GM19025 (cell line): ENCODE data around the gene RPS6KA5.
"Not testable (repeated sequence)": the region's sequence is repeated elsewhere in the genome, so short reads cannot be mapped to it uniquely, and the experiment has no call there.

Experiments used
- ATAC-seq: cut with Tn5 transposase; IDR thresholded peaks from one replicate; pipeline ENCODE4 v1.9.1; 2021; ENCODE audit warnings: mild to moderate bottlenecking, low read depth, moderate library complexity; ENCODE audit not compliant: unreplicated experiment

RPS6KA5 gene

GRCh38 chr14:90844321-90844720, 216.1 kb downstream of the RPS6KA5 start:
- no peak for ATAC-seq

DNA sequence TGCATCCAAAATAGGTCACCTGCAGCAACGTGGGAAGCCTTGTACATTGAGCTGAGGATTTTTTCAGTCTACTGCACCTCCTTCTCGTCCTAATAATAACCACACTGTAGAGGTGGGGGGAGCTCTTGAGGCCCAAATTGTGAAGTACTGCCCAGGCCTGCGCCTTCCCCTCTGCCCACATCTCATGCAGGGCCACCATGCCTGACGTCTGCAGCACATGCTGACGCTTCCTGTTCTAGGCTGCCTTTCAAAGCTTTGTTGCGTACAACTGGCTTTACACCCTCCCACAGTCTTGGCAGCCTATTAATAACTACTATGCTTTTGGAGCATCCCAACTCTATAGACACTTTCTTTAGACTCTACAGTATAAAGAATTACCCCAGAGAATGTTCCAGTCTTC, 217.7 kb downstream of the RPS6KA5 start:
- no peak for ATAC-seq

- not testable (repeated sequence) for ATAC-seq
Observed at GRCh38 chr14:90840667-90841066, 219.8 kb downstream of the RPS6KA5 start.

DNA sequence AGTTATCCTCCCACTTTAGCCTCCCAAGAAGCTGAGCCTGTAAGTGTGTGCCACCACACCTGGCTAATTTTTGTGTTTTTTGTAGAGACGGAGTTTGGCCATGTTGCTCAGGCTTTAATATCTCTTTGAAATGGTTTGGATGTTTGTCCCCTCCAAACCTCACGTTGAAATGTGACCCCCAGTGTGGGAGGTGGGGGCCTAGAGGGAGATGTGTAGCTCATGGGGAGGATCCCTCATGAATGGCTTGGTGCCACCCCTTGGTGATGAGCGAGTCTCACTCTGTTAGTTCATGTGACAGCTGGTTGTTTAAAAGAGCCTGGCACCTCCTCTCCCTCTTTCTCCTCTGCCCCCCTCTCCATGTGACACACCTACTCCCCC, 220.6 kb downstream of the RPS6KA5 start:
- no peak for ATAC-seq

GRCh38 chr14:90839024-90839888, 221.2 kb downstream of the RPS6KA5 start:
- ATAC-seq = no peak

DNA sequence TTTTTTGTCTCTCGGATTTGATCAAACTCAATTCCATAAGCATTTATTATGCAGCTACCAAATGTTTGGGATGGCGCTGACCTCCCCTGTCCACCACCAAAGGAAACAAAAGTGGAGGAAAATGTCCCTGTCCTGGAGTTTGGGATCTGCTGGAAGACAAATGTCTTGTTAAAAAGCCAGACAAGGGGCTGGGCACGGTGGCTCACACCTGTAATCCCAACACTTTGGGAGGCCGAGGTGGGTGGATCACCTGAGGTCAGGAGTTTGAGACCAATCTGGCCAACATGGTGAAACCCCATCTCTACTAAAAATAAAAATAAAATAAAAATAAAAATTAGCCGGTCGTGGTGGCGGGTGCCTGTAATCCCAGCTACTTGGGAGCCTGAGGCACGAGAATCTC, 221.9 kb downstream of the RPS6KA5 start:
- ATAC-seq = not testable (repeated sequence)

DNA sequence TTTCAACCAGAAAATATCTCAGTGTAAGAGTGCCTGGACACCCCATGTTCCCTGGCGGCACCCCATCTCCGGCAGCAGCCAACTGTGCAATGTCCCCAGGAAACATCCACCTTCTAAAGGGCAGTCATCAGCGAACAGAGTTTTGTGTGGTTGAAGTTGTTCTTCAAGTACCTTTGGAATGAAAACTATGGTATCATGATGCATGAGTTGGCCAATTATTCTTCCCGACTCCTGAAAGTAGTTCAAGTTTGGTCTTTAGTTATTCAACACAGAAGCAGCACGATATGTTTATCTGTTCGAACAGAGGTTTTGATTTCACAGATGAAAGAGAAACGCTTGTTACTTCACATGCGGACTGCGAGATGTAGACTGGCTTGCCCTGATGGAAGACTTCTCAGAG, 223.1 kb downstream of the RPS6KA5 start:
- ATAC-seq = no peak

- ATAC-seq = no peak
Observed at GRCh38 chr14:90836692-90837063, 223.8 kb downstream of the RPS6KA5 start.

DNA sequence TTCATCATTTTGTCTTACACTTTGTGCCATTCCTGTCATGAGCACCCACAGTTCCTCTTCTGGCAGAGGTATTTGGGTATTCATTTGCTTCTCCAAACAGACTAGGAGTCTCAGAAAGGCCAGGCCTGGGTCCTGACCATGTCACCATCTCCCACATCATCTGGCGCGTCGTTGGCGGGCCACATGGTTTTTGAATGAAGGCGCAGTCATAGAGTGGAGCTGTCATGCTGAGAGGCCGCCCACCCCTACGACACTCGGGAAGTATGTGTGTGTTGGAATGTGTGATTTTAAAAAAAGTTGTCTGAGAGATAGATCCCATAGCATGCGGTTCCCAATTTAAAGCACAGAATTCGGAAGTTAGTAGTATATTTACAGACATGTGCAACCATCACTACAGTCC, 228.6 kb downstream of the RPS6KA5 start:
- ATAC-seq = no peak

DNA sequence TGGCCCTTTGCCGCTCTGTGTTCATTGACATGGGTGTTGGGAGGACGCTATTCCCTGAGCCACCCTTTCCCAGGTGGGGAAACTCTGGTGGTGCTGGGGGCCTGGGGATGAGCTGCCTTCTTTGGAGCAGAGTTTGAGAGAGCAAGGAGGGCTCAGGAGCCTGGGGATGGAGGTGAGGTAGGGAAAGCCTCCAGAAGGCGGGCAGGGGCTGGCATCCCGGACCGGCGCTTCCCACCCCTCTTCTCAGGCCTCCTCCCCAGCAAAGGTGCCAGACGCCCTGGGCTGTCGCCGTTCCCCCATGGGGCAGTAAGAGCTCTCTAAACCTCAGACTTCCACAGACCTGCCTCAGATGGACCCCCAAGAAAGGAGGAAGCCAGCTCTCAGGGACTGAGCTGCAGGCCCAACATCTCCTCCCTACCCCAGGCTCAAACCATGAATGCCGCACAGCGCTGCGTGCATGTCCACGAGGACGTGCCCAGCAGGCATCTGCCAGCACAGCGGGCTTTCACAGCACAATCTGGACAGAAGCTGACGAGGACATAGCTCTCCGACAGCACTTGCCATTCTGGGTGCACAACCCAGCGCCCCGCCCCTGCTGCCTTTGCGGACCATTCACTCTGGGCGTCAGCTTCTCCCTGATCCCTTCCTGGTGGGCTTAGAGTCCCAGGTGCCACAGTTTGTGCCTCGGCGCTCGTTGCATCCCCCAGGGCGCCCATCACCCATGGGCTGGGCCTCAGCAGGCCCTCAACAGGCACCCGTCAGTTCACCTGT, 229.3 kb downstream of the RPS6KA5 start:
- no peak for ATAC-seq

DNA sequence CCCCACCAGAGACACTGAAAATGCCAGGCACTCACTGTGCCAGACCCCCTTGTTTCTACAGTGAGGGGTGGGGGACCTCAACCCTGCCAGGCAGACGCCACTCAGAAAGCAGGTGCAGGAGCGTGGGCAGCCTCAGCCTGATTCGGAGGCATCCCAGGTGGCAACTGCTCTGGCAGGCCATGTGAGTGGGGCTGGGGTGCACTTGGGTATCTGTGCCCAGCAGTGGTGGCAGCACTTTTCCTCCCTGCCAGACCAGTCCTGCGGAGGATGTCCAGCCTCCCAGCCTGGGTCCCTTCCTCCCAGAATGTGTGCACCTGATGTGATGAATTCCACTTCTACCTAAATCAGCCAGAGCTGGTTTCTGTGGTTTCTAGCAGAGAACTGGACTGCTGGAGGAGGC, 230.8 kb downstream of the RPS6KA5 start:
- no peak for ATAC-seq

DNA sequence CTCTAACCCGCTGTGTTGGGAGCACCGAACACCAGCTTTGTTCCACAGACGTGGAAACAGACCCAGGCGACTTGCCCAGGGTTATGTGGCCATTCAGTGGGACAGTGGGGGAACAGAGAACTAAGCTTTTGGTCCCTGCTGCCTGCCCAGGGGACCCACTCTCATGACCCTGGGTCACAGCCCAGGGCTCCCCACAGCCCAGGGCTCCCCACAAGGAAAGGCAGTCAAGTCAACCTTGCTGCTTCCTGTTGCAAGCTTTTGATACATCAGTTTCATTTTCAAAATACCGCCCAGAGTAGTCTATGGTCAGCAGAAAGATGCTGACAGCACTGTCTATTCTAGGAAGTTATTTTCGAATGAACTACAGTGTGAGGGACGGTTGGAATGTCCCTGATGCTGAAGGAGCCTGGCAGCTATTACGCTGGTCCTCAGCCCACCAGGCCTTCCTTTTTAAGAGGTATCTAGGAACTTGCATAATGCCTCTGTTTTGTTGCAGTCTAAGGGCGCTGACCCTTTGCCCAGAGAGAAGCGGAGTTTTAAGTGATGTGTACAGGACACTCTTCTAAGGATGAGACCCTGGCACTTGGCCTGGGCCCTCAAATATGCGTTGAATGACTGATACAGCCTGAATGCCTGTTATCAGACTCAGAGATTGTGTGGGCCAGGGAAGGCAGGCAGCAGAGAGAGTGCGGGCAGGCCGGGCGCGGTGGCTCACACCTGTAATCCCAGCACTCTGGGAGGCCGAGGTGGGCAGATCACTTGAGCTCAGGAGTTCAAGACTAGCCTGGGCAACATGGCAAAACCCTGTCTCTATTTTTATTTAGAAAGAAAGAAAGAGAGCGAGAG, 231.6 kb downstream of the RPS6KA5 start:
- peak; percentile 26 for ATAC-seq

- peak; percentile 99 for ATAC-seq
Observed at GRCh38 chr14:90827919-90828610, 232.4 kb downstream of the RPS6KA5 start.

GRCh38 chr14:90823542-90823941, 236.9 kb downstream of the RPS6KA5 start:
- not testable (repeated sequence) for ATAC-seq

DNA sequence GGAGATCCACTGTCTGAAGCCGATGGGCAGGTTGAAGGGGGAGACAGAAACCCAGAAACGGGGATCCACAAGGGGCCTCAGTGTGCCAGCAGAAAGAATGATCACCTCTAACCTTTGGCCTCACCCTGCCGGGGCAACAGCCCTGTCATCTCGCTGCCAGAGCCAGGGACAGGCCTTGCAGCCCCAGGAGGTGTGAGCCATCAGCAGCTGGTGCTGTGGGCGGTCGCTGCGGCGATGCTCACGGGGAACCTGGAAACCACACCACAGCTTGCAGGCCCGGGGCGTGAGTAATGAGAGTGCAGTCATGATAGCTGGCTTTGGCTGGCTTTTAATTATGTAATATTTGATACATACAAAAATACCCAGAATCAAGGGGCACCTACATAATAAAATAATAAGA, 239.5 kb downstream of the RPS6KA5 start:
- ATAC-seq = no peak

GRCh38 chr14:90819734-90820393, 240.6 kb downstream of the RPS6KA5 start:
- ATAC-seq = no peak

- no peak for ATAC-seq
Observed at GRCh38 chr14:90818715-90819114, 241.7 kb downstream of the RPS6KA5 start.

- no peak for ATAC-seq
Observed at GRCh38 chr14:90816681-90817436, 243.6 kb downstream of the RPS6KA5 start.
